CD4-positive, alpha-beta T cell treated with Interleukin-15 for 1 hour (primary cell): Measurements from ENCODE around the gene CBX5.
A peak's percentile ranks its signal among the peaks of the same experiment; 100 is the strongest.

ENCODE experiments used
- DNase-seq: peaks from one replicate; pipeline ENCODE4 v3.0.0-alpha.2; 2020

CBX5 gene

DNA sequence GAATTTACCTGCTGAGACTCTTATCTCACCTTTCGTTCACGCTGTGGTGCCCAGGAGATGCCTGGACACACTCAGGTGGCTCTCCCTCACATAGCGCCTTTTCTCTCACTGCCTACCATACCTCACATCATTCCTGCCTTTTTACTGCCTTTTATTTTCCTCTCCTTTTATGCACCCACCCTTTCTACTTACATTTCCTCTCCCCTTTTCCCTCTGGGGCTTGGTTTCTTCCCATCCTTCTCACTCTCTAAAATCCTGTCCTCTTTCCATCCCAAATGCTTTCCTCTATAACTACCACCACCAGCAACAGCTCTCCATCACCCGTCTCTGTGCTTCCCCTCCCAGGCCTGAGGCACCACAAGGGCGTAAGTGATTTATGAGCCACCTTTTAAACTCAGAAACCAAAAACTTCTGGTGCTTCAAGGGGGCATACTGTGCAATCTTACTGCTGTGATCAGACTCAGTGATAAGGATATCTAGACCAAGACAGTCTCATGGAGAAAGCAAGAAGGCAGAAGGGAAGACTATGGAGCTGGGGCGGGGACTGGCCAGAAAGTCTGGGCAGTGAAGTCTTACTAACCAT, 58.4 kb downstream of the CBX5 start:
- DNase-seq = no peak

DNA sequence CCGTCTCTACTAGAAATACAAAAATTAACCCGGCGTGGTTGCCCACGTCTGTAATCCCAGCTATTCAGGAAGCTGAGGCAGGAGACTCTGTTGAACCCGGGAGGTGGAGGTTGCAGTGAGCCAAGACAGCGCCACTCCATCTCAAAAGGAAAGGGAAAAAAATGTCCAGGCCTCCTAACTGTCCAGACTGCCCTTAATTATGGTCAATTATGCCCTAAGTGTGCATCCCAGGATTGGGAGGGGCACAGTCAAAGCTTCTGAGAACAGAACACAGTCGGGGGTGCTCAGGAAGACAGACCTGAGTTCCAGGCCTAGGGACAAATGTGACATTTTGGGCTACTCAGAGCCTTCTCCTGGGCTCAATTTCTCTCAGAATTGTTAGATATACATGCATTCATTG, 59.4 kb downstream of the CBX5 start:
- no peak for DNase-seq

DNA sequence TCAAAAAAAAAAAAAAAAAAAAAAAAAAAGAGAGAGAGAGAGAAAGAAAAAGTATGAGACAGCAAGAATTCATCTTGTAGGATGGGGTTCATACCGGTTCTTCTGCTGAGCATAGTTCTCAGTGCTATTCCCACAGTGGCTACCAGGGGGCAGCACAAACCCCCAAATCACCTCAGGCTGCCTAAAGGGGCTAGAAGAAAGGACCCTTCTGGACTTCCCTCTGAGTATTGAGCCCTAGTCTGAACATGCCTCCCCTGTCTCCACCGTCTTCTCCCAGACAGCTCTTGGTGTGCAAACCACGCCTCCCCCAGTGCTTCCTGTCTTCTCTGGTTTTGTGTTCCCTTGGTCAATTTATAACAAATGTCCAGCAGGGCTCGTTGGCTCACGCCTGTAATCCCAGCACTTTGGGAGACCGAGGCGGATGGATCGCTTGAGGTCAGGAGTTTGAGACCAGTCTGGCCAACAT, 59.8 kb downstream of the CBX5 start:
- DNase-seq = peak; percentile 59

DNA sequence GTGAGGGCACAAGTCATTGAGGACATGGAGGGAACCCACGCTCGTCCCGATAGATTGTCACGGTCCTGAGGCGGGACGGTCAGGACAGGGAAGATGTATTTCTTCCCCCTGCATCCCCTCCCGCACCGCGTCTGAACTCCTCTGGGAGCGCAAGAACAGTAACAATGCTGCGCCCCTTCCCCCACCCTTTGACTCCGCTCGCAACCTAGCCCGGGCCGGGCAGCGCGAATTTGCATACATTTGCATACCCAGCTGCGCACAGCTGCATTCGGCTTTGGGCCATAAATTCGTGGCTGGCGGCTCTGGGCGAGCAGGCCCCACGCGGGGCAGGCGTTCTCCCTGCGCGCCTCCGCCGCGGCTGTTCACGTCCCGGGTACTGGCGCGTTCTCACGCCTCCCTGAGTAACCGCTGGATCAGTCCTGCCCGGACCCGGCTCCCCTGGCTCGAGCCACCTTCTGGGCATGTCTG, 62.1 kb downstream of the CBX5 start:
- no peak for DNase-seq

DNA sequence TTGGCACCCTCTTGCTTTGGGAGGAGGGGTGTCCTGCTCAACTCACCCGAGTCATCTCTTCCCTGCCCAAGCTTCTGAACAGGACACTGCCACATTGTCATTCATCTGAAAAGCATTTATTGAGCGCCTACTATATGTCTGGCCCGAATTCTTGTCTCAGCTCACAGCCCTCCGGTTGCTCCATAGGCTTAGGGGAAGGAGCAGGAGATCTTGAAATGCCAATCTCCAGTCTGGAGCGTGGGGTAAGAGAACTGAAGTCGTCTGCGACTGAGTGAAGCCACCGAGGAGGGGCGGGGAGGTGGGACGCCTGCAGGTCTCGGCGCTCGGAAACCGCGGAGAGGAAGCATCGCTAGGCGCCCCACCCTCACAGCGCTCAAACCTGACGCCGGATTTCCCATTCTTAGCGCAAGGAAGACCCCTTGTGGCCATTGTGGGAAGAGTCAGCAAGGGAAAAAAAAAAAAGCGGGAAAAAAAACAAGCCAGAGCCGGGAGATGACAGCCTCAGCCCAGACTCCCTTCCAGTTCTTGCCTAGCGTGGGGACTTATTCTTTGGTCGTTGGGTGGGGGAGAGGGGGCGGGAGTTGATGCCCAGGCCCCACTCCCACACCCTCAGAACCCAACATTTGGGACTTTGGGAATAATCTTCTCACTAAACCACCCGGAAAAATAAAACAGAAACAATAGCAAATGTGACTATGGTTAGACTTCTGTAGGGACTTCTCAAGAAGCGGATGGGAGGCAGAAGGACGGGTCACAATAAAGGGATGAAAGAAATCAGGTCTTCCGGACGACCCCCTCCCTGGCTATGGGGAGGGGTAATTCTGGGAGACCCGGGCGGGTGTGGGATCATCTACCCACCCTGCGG, 62.9 kb downstream of the CBX5 start:
- DNase-seq = peak; percentile 85

DNA sequence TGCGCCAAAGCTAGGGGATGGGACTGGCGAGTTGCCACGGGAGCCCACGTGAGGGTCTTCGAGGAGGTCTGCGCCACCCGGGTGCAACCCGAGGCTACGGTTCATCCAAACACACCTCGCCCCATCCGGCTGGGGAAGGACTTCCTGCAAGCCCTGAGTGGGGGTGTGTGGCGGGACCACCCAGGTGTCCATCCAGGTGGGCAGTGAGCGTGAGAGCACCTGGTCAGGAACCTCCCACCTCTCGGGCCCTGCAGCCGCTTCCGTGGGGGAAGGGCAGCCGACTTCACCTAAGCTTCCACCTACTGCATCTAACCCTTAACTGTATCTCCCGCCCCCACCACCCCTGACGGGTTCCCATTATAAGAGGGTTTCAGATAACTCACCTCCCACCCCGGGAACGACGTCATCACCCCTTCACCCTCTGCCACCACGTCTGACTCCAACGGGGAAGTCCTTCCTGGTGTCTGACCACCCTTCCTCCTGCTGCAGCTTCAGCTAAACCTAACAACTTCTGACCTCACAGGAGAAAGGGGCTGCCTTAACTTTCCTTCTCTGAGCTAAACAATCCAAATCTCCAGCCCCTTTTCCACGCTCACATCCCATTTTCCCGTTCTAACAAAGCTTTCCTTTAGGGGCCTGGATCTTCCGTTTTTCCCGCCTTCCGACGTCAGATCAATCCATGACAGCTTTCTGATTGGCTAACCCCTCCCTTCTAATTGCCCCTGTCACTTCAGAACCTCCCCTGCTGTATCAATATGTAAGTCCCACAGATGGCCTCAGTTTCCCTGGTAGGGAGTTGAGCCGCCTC, 63.7 kb downstream of the CBX5 start:
- peak; percentile 52 for DNase-seq

DNA sequence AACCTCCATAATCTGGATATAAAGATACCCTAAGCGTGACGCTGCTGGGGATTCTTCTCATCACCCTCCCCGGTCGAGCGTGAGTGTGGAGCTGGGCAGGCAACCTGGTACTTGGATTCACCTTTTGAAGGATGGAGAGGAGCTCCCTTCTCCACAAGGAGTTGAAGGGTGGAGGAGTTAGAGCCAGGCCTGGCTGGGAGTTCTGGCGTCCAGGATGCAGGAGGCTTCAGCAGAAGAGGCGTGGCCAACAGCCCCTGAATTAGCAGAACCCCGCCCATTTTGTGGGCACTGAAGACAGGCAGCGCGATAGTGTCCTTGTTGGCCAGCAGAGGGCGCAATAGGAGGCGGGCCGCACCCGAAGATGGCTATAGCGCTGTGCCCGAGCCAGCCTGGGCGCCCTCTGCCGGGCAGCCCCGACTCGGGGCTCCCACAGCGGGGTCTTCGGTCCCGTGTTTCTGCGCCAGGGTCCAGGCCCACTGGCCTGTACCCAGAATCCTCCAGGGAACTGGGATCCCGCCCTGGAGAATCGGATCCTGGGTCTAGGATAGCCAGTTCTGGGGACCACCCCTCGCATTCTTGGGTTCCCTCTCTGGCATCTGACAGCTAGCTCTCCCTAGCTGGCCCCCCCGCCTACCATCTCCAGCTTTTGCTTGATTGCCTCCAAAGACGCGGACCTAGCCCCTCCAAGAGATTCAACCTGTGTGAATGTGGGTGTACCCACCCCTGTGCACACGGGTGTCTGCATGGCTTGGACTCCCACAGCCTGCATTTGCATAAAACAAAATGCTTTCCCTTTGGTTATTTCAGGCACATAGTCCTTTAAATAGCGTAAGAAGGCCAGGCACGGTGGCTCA, 65.1 kb downstream of the CBX5 start:
- DNase-seq = peak; percentile 93

DNA sequence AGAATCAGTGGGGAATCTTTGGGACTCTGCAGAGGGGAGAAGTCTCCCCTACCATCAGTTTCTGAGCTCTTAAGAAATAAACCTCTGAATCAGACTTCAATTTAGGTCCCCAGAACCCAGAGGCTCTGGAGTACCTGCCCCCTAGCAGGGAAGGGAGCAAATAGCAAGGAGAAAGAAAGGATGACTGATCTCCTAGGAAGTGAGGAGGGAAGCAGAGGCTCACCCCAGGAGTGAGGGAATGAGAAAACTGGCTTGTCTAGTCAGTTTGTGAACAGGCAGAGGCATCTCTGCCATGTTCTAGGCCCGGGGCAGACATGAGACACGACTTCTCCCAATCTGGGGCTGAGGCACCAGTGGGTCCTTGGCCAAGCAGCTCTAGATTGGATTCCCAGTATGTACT, 66.8 kb downstream of the CBX5 start:
- no peak for DNase-seq

DNA sequence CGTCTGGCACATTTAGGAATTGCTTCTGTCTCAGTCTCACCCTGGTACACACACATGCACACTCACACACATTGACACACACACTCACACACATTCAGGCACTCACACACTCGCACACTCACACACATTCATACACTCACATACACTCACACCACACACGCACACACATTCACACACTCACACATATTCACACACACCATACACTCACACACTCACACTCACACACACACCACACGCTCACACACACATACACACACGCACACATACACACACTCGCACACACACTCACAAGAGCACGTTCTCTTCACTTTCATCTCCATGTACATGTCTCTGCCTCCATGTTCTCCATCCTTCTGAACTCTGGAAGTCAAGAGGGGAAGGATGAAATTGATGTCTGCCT, 68.0 kb downstream of the CBX5 start:
- no peak for DNase-seq

DNA sequence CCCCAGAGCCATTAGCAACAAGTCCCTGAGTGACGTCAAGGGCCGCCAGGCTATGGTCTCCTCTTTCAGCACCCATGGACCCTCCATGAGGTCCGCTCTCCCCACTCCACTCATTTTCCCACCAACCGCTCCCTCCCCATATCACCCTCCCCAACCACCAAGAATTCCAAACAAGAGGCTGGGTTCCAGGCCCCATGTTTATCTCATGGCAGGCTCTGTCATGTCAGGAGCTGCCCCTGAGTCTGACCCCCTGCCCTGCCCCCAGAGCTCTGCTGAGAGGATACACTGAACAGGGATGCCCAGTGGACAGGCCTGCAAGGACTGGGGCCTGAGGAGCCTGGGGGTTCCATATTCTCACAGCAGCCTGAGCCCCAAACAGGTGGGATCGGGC, 69.5 kb downstream of the CBX5 start:
- DNase-seq = no peak

DNA sequence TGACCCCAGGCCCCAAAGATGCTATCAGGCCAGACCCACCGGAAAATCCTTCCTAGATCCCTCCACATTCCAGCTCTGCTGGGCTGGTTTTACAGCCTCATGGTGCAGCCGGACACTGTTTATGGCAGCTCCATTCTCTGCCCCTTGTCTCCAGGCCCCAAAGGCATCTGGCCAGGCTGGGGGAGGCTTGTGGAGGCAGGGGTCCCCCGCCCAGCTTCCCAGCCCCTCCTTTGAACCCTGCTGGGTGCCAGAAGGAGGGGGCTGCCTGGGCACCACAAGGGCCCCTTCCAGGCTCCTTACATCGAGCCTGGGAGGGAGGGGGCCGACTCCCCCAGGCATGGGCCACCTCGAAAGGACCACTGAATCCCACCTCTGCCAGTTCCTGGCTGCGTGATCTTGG, 71.3 kb downstream of the CBX5 start:
- no peak for DNase-seq

DNA sequence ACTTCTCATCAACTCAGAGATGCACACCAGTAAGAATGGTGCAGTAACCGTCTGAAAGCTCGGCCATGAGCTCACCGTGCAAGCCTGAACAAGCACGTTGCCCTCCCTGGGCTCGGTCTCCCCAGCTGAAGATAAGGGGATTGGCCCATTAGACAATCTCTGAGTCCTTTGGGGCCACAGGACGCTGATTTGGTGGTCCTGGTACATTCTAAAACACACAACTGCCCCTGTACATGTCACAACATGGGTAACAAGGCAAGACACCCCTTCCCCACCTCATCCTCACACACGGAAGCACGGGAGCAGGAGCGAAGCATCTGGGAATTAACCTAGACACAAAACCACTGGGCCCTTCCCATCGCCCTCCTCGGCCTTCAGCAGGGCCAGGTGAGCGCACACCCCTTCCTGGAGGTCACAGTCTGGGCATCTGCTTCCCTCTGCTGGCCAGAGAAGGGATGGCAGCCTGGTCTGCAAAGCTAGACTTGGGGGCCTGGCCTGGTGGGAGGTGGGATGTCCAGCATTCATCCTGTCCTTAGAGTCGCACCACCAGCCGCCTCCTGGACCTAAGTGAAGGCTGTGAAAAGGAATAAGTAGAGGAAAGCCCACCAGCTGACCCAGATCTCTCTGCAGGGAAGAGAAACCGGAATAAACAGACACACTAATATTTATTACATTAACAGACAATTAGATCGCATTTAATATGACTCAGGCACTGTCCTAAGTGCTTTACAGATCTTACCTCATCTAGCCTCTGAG, 72.2 kb downstream of the CBX5 start:
- peak; percentile 63 for DNase-seq

DNA sequence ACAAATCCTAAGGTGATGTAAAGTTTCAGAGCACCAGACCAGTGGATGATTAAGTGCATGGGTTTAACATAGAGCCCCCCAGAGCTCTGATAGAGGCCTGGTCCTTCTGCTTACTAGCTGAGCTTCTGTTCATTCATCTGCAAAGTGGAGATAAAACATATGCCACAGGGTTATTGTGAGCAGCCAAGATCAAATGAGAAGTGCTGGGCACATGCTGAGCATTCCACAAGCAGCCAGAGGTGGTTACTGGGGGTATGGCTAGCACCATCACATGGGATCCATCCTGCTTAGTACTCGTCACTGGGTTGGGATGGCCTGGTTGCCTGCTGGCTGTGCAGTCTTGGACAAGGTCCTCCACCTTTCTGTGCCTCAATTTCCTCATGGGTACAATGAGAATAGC, 73.1 kb downstream of the CBX5 start:
- no peak for DNase-seq

DNA sequence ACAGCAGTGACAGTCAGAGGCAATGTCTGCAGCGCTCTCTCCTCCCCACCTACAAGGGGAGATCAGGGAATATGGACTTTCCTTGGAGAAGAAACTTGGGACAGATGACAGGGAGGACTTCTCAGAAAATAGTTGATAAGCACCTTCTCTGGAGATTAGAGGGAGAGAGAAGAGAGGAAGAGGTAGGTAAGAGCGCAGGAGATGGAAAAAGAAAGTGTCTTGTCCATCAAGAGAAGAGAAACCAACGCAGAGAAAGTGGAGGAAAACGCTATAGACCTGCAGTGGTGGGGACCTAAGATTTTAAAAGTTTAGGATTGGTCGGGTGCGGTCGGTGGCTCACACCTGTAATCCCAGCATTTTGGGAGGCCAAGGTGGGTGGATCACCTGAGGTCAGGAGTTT, 75.6 kb downstream of the CBX5 start:
- no peak for DNase-seq

DNA sequence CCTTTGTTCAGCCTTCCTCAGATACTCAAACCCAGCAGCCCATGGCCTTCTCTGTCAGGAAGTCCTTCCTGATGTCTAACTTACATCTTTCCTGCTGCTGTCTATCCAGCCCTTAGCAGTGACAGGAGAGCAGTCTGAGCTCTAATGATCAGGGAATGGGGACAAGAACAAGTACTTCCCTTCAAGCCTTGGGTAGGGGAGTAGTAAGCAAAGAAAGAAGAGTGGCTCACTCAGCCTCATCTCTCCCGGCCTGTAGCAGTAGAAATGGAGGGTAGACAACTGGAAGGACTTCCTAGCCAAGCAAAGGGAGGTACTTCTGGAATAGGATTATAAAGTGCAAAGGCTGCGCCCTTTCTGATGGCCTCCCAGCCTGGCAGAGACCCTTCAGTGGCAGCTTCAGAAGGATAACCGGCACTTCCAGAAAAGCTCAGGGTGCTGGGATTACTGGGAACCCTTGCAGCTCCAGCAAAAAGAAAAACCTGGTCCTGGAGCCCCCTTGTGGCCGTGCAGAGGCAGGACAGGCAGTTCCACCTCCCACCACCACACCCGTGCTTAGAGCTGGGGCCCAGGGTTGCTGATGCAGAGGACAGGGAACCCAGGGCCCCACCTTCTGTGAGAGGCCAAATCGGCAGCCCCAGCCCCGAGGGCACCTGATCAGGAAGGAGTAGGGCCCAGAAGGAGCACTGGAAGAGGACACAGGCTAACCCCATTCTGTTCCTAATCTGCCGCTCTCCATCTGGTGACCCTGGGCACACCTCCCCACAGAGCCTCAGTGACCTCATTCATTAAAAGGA, 78.7 kb downstream of the CBX5 start:
- DNase-seq = peak; percentile 68

DNA sequence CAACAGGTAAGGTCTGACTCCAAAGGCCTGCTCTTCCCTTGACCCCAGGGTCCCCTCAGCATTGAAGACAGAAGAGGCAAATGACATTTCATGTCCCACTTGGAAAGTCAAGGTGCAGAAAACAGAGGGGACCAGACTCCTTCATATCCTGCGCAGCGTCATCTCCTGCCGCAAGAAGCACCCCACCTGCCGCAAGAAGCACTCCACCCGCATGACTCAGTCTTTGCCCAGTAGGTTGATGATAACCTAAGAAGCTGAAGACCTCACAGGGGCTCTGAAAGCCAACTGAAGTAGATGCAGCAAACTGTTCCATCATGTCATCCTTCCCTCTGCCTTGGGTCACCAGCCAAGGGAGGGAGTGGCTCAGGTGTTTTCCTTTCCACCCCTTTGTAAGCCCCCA, 79.5 kb downstream of the CBX5 start:
- no peak for DNase-seq

DNA sequence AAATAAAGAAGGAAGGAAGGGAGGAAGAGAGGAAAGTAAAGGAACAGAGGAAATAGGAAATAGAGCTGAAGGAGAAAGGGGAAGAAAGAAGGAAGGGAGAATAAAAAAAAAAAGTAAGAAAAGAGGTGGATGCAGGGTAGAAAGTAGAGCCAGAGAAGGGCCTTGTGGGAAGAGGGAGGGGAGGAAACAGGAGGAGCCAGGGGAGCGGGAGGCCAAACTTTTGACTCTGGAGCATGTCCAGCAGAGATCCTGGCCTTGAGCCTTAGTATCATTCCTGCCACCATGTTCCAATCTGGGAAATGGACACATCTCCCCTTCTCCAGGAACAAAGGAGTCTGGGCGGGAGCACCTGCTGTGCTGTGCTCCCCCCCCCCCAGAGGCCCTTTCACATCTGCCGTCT, 80.0 kb downstream of the CBX5 start:
- DNase-seq = no peak

DNA sequence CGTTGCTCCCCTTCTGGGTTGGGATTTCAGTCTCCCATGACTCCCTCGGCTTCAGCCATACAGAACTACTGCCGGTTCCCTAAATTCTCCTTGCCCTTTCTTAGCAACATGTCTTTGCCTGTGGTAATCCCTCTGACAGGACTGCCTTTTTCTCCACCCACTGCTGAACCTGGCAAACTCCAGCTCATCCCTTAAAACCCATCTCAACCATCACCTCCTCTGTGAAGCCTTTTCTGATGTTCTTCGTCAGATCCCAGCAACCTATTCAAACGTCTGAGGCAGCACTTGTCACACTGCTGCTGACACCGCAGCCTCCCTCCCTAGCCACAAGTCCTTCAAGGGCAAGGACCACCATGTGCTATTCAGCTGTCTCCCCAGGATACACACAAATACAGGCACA, 80.9 kb downstream of the CBX5 start:
- DNase-seq = no peak

DNA sequence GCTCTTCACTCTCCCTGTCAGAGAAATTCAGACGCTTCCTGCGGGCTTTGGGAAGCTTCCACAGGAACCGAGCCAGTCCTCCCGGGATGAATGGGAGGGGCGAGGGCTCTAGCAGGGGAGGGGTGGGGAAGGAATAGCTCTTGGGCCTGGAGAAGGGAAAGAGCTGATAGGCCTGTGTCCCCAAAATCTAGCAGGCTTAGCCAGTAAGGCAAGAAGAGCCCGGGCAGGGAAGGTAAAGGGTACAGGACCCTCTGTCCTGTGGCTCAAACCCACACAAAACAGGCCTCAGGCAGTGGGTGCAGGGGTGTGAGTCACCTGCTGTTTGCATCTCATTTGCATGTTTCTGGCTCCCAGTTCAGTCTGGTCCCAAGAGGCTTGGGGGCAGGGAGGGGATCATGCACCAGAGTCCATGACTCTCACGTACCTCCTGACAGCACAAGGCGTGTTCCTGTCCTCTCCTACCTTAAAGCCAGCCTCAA, 82.5 kb downstream of the CBX5 start:
- no peak for DNase-seq

DNA sequence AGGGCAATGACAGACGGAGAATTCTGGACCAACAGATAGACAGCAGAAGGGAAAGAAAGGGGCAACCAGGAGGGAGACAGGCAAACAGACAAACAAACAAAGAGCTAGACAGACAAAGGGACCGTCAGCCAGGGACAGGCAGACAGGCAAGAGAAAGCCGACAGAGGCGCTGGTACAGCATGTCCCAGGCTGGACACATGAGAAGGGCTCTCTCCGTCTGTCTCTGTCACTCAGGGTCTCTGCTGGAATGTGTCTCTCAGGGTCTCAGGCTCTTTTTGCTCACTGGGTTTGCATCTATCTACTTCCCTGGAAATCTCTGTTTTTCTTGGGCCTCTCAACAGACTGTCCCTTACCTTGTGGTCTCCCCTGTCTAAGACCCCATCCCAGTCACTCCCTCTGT, 82.9 kb downstream of the CBX5 start:
- DNase-seq = no peak

DNA sequence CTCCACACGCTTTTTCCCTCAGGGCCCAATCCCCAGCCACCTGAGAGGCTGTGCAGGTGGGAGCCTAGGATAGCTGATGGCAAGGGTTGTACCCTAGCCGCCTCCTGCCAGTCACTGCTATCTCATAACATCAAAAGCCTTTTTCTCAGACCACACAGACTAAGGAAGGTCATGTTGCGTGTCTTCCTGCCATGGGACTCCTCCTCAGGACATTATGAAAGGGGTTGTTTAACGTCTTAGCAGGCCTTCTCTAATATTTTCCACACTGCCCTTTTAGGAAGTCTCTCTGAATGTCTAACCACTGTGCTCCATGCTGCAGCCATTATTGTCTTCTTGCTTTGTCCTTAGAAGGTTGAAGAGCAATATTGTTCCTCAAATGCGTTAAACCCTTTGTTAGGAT, 83.5 kb downstream of the CBX5 start:
- no peak for DNase-seq
